Measurements from ENCODE around the gene MEGF10. TPM values are rescaled to one million over a fixed set of nuclear protein-coding genes. Genes with fewer than 3 reads are reported as not detected.

Gene MEGF10
- total RNA-seq, 2 experiments from 2014 or later: not detected

DNA sequence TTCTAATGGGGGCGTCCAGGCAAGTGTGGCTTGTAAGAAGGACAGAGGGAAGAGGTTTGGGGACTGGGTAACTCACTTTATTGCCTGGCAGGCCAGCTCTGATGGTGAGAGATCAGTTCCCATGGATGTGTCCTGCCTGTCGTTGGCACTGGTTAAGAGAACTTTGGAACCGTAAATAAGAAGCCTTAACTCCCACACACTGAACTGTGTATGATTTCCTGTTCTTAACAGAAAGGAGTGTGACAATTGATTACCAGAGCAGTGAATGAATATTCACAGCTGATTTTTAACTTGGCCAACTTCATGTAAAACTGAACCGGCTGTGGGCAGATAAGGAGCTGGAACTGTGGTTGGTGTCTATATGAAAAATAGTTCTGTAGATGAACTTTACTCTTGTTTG, 63.2 kb downstream of the MEGF10 start:
- no peaks in the 10 kb centered on the region for H3K9me3 ChIP-seq (ENCODE audit: low read length)
- intact Hi-C loops (cut with micrococcal nuclease; ENCODE audit: unreplicated experiment): no loop called here
- no peak overlapping the region for H2AFZ ChIP-seq (ENCODE audit: low read length)
- no peak for DNase-seq (ENCODE audit: low spot score)
- no peak for TF ChIP-seq EZH2phosphoT487 (IDR thresholded peaks at IDR 0.05; ENCODE audit: borderline replicate concordance, low read depth, low read length)
- TF ChIP-seq, protein P1, sequence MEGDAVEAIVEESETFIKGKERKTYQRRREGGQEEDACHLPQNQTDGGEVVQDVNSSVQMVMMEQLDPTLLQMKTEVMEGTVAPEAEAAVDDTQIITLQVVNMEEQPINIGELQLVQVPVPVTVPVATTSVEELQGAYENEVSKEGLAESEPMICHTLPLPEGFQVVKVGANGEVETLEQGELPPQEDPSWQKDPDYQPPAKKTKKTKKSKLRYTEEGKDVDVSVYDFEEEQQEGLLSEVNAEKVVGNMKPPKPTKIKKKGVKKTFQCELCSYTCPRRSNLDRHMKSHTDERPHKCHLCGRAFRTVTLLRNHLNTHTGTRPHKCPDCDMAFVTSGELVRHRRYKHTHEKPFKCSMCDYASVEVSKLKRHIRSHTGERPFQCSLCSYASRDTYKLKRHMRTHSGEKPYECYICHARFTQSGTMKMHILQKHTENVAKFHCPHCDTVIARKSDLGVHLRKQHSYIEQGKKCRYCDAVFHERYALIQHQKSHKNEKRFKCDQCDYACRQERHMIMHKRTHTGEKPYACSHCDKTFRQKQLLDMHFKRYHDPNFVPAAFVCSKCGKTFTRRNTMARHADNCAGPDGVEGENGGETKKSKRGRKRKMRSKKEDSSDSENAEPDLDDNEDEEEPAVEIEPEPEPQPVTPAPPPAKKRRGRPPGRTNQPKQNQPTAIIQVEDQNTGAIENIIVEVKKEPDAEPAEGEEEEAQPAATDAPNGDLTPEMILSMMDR (conservative IDR thresholded peaks at IDR 0.05; ENCODE audit: low read length): no peak
- no peak overlapping the region for H3K4me3 ChIP-seq (ENCODE audit: low read depth, low read length, poor library complexity, severe bottlenecking)
- H4K20me1 ChIP-seq (ENCODE audit: insufficient read depth, low read length): no peaks in the 10 kb centered on the region
- H3K36me3 ChIP-seq (ENCODE audit: insufficient read depth, low read length): no peaks in the 10 kb centered on the region
- no peak overlapping the region for H3K27ac ChIP-seq (ENCODE audit: low read depth, low read length, poor library complexity, severe bottlenecking)
- H3K79me2 ChIP-seq (ENCODE audit: insufficient read depth, low read depth, low read length): no peaks in the 10 kb centered on the region
- H3K4me1 ChIP-seq (ENCODE audit: insufficient read depth, low read length, poor library complexity, severe bottlenecking): no peaks in the 10 kb centered on the region
- ChIA-PET CTCF (ENCODE audit: unreplicated experiment) (no interaction called here), POLR2A (no interaction called here)
- BruUV-seq (replicated peaks): no TSS peak
- H3K9me2 ChIP-seq (ENCODE audit: insufficient read depth, low read length): no peaks in the 10 kb centered on the region
- no peak overlapping the region for H3K4me2 ChIP-seq (ENCODE audit: low read length)

DNA sequence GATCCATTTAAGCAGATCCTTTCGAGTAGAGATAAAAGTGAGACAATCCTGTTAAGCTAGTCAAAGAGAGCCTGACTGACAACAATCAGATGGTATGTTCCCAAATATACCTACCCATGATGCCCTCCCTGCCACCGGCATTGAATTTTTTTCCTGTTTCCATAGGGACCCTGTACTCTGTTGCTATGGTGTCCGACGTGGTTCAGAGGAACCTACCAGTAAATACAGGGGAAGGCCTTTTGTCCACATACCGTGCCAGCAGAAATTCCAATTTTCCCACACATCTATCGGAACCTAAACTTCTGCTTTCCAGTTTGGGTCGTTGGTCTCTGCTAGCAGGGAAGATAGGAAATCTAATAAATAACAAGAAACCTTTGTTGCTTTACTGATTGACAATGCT, 64.7 kb downstream of the MEGF10 start:
- ChIA-PET CTCF (ENCODE audit: unreplicated experiment) (no interaction called here), POLR2A (no interaction called here)
- Histone ChIP-seq H3K9me2 (ENCODE audit: insufficient read depth, low read length) (no peaks in the 10 kb centered on the region), H3K27ac (ENCODE audit: low read depth, low read length, poor library complexity, severe bottlenecking) (no peak overlapping the region), H4K20me1 (ENCODE audit: insufficient read depth, low read length) (no peaks in the 10 kb centered on the region), H3K4me2 (ENCODE audit: low read length) (no peak overlapping the region), H3K4me3 (ENCODE audit: low read depth, low read length, poor library complexity, severe bottlenecking) (no peak overlapping the region), H3K79me2 (ENCODE audit: insufficient read depth, low read depth, low read length) (no peaks in the 10 kb centered on the region), H3K9me3 (ENCODE audit: low read length) (no peaks in the 10 kb centered on the region), H2AFZ (ENCODE audit: low read length) (no peak overlapping the region), H3K4me1 (ENCODE audit: insufficient read depth, low read length, poor library complexity, severe bottlenecking) (no peaks in the 10 kb centered on the region), H3K36me3 (ENCODE audit: insufficient read depth, low read length) (no peaks in the 10 kb centered on the region)
- intact Hi-C loops (cut with micrococcal nuclease; ENCODE audit: unreplicated experiment): no loop called here
- BruUV-seq (replicated peaks): no TSS peak
- TF ChIP-seq, protein P1 (conservative IDR thresholded peaks at IDR 0.05; ENCODE audit: low read length): no peak
- no peak for DNase-seq (ENCODE audit: low spot score)

DNA sequence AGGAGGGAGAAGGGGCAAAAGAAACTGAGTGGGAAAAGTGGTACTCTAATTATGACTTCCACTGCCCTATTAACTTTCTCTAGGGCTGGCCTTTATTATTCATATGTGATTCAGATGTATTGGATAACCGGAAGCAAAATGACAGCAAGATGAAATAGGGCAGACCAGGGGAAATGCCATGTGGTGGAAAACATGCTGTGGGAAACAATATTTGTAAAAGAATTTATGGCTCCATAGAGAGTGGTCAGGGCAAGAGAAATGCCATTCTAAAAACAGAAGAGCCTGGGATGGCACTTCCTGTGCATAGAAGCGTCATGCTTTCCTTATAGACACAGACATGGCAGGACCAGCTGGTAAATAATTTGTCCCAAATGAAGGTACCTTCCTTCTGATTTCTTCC, 67.7 kb downstream of the MEGF10 start:
- Histone ChIP-seq H3K9me2 (ENCODE audit: insufficient read depth, low read length) (no peaks in the 10 kb centered on the region), H4K20me1 (ENCODE audit: insufficient read depth, low read length) (no peaks in the 10 kb centered on the region), H2AFZ (ENCODE audit: low read length) (no peak overlapping the region), H3K36me3 (ENCODE audit: insufficient read depth, low read length) (no peaks in the 10 kb centered on the region), H3K79me2 (ENCODE audit: insufficient read depth, low read depth, low read length) (no peaks in the 10 kb centered on the region), H3K27ac (ENCODE audit: low read depth, low read length, poor library complexity, severe bottlenecking) (no peak overlapping the region), H3K4me1 (ENCODE audit: insufficient read depth, low read length, poor library complexity, severe bottlenecking) (no peaks in the 10 kb centered on the region), H3K4me2 (ENCODE audit: low read length) (no peak overlapping the region), H3K9me3 (ENCODE audit: low read length) (no peaks in the 10 kb centered on the region), H3K4me3 (ENCODE audit: low read depth, low read length, poor library complexity, severe bottlenecking) (no peak overlapping the region)
- no peak for DNase-seq (ENCODE audit: low spot score)
- TF ChIP-seq, protein P1 (conservative IDR thresholded peaks at IDR 0.05; ENCODE audit: low read length): no peak
- TF ChIP-seq EZH2phosphoT487 (IDR thresholded peaks at IDR 0.05; ENCODE audit: borderline replicate concordance, low read depth, low read length): no peak
- ChIA-PET CTCF (ENCODE audit: unreplicated experiment) (no interaction called here), POLR2A (interaction anchor here (1.2 to 1.6 kb wide), 3 partner anchors 19 to 360 kb away, joined by 4 to 6 read pairs (median 5); no protein-coding TSS in a partner anchor)
- BruUV-seq (replicated peaks): no TSS peak
- intact Hi-C loops (cut with micrococcal nuclease; ENCODE audit: unreplicated experiment): no loop called here

All from OCI-LY7 (cell line).